Coronary artery (tissue), 2 donors: ENCODE results near the gene PTPN2.

ENCODE experiments used
- DNase-seq: peaks from one replicate; pipeline ENCODE4 v3.0.0-alpha.2; 2017; ENCODE audit warnings: low spot score
- H3K27ac ChIP-seq, 2 donors: fragments of 200-600 bp; sonication (generic); one replicate each; pipeline ENCODE4 v1.5.1; 2016 to 2019
- H3K4me3 ChIP-seq: fragments of 200-600 bp; sonication (generic); 2 replicates; pipeline ENCODE4 v1.5.1; 2016; ENCODE audit warnings: mild to moderate bottlenecking, moderate library complexity
- CTCF ChIP-seq: fragments of 200-600 bp; sonication (generic); IDR thresholded peaks from one replicate; pipeline ENCODE4 v1.5.1; 2019; ENCODE audit warnings: antibody characterized with exemption

Gene PTPN2

DNA sequence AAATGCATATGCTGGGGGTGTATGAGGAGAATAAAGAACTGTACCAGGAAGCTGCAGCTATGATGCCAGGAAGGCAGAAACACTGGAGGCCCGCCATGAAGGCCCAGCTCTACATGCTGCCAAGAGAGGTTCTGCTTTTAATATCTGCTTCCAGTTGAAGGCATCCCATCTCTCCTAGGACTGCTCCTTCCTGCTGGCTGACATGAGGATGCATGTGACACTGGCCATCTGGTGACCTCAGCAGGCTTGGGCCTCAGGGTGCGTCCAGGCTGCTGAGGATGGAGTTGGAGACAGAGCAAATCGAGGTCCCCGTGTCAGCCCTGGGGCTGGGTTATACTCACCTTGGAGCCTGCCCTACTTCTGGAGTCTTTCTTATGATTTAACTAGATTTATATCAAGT lies 132.1 kb downstream of the PTPN2 start:
- Histone ChIP-seq H3K27ac (no peak overlapping the region), H3K4me3 (no peak overlapping the region)
- DNase-seq = no peak
- no peak for TF ChIP-seq CTCF

GRCh38 chr18:12751503-12751884 lies 132.5 kb downstream of the PTPN2 start:
- H3K4me3 ChIP-seq = no peak overlapping the region
- no peak overlapping the region for H3K27ac ChIP-seq
- DNase-seq = no peak
- no peak for TF ChIP-seq CTCF

DNA sequence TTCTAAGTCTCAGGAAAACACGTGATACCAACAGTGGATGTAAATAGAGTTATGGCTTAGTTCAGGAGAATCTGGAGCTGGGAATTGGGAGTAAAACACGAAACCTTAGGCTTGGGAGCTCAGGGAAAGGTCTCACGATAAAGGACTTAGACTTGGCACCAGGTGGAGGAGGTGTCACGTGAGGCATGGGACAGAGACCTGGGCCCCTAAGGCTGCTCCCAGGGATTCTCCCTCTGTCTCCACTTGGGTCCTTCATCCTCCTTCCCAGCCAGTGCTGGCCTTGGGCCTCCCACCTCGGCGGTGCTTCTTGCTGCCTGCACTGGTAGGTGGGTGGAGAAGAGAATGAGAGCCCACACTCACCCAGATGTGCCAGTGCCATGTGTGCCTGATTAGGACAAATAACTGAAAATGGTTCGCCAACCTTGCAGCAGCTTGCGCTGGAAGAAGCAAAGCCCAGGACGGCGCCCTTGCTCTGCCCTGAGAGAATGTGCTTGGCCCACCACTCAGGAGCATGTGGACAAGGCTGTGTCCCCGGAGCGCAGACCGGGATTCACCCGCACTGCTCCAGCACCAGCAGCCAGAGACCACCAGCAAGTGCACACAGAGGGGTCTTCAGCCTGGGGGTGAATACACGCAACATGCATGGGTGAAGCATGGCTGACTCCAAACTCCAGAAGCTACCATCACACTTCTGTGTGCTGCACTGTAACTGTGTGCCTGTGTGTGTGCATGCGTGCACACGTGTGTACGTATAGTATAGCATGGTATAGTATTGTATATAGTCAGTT lies 133.1 kb downstream of the PTPN2 start:
- TF ChIP-seq CTCF = no peak
- H3K27ac ChIP-seq = no peak overlapping the region
- DNase-seq = no peak

DNA sequence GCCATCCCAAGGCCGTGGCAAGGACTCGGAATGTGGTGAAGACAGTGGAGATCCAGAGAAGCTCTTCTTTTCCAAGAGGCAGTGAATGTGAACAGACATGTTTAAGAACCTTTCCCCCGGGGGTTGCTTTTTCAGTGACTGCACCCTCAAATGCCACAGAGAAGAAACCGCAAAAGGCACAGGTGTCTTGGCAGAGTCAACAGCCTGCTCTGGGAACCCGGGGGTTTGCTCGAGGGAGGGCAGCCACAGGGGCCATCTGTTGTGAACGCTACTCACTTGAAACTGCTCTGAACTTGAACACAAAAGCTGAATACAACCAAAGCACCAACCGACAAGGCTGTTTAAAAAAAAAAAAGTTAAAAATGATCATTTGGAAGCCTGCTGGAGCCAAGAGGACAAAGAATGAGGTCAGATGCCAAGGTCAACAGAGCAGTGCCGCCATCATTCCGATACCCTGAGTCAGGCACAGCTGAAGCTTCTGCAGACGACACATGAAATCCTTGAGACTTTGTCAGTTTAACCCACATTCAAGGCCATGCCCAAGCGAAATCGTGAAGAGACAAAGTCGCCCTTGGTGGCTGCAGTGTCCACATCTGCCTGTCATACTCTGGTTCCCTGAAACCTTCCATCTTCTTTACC lies 133.8 kb downstream of the PTPN2 start:
- H3K27ac ChIP-seq = no peak overlapping the region
- no peak overlapping the region for H3K4me3 ChIP-seq
- TF ChIP-seq CTCF = no peak
- DNase-seq = no peak

More for the DNA sequence above, 133.1 kb downstream of the PTPN2 start:
- H3K4me3 ChIP-seq = no peak overlapping the region

GRCh38 chr18:12749121-12749520 lies 134.9 kb downstream of the PTPN2 start:
- DNase-seq = no peak
- no peak for TF ChIP-seq CTCF
- Histone ChIP-seq H3K4me3 (no peak overlapping the region), H3K27ac (no peak overlapping the region)

GRCh38 chr18:12748671-12749070 lies 135.4 kb downstream of the PTPN2 start:
- no peak overlapping the region for H3K4me3 ChIP-seq
- DNase-seq = no peak
- TF ChIP-seq CTCF = no peak
- no peak overlapping the region for H3K27ac ChIP-seq
